GM18508 (cell line): ENCODE results near the gene STOM.

Source experiments
- ATAC-seq: cut with Tn5 transposase; IDR thresholded peaks from one replicate; pipeline ENCODE4 v1.9.1; 2021; ENCODE audit warnings: moderate number of reproducible peaks; ENCODE audit not compliant: insufficient read depth, unreplicated experiment

Gene STOM

DNA sequence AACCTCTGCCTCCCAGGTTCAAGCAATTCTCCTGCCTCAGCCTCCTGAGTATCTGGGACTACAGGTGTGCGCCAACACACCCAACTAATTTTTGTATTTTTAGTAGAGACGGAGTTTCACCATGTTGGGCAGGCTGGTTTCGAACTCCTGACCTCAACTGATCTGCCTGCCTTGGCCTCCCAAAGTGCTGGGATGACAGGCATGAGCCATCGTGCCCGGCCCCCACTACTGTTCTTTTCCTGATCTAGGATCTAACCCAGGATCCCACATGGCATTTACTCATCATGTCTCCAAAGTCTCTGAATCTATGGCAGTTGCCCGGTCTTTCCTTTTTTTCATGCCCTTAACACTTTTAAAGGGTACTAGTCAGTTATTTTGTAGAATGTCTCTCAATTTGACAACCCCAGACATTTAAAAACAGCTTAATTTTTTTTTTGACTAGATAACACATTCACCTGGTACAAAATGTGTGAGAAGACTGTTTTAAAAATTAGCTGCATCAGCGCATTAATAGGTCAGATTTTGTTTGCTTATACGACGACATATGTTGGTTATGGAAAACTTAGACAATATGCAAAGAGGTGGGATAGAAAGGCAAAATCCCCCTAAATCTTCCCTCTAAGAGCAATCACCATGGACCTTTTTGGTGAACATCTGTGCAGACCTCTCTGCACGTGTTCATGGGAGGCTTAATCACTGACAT is 46.5 kb downstream of the STOM start:
- no peak for ATAC-seq

DNA sequence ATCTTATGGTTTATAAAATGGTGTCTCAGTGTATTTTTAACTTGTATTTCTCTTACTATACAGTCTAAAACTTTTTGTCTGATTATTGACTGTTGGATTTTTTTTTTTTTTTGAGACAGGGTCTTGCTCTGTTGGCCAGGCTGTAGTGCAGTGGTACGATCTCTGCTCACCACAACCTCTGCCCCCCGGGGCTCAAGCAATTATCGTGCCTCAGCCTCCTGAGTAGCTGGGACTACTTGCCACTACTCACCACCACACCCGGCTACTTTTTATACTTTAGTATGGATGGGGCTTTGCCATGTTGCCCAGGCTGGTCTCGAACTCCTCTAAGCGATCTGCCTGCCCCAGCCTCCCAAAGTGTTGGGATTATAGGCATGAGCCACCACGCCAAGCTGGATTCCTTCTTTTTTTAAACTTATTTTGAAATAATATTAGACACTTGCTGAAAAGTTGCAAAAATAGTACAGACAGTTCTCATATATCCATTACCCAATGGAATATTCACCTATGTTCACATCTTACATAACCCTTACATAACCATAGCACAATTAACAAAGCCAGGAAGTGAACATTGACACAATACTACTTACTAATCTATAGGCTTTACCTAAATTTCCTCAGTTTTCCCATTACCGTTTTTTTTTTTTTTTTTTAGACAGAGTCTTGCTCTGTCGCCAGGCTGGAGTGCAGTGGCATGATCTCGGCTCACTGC is 47.2 kb downstream of the STOM start:
- ATAC-seq, result no peak

DNA sequence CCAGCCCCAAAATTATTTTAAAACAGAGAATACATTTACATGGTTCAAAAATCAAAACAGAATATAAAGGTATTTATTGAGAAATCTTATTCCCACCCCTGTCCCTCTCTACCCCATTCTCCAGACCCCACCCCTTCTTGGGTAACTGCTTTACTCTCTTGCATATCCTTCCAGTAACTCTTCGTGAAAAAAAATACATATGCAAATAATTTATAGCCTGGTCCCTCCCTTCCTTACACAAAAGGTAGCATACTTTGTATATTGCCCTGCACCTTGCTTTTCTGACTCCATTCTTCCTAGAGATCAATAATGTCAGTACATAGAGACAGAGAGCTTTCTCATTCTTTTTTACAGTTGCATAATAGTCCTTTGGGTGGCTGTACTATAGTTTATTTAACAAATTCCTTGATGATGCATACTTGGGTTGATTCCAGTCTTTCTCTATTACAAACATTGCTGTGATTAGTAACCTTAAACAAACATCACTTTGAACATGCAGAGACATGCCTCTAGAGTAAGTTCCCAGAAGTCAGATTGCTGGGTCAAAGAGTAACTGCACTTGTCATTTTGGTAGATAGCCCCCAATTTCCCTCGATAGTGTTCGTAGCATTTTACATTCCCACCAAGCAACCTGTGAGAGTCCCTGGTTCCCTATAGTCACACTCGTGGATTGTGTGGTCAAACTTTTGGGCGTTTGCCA is 47.9 kb downstream of the STOM start:
- ATAC-seq, result no peak

DNA sequence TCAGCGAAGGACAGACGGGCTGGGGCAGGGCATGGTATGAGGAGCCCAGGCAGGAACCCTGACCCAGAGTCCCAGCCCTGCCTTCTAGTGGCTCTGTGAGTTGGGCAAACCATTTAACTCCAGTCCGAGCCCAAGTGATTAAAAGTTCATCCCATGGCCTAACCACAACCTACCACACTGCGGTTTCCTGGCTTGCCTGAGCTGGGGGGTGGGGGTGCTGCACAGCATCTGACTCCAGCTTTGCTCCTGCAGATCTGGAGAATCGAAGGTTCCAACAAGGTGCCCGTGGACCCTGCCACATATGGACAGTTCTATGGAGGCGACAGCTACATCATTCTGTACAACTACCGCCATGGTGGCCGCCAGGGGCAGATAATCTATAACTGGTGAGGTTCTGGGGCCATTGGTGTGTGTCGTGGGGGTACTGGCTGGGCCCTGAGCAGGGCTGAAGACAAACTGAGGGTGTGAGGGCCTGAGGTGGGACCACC is 49.0 kb downstream of the STOM start:
- ATAC-seq, result no peak

DNA sequence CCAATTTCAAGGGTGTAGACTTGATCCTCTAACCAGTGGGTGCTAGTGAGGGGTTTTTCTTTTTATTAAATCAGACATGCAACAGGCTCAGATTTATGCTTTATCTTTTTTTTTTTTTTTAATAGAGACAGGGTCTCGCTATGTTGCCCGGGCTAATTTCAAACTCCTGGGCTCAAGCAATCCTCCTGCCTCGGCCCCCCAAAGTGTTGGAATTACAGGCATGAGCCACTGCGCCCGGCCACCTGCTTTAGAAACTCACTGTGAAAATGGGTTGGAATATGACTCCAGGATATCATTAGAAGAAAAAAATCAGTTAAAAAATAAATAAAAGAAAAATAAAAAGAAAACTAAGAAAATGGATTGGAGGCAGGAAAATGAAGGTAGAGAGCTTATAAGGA is 50.7 kb downstream of the STOM start:
- no peak for ATAC-seq

DNA sequence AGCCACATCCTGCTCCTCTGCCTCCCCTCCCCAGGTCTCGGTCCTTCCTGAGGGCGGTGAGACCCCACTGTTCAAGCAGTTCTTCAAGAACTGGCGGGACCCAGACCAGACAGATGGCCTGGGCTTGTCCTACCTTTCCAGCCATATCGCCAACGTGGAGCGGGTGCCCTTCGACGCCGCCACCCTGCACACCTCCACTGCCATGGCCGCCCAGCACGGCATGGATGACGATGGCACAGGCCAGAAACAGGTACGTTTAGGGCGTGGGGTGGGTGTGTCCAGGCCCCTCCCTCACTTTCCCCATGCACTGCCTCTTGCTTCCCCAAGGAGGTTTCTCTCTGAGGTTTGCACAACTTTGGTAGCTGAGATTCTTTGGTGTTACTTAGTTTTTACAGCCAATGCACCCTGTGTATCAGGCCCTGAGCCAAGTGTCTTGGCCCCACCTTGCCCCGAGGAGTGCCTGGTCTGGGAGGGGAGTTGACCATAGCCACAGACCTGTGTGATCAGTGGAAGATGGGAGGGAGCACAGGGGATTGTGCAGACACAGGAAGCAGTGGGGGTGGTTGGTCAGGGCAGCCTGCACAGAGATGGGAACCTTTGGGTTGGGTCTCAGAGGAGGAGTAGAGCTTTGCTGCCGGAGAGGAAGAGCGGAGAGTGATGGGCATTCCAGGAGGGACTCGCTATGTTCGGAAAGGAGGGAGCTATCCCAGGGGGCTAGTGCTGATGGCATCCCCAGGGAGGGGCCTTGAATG is 51.2 kb downstream of the STOM start:
- no peak for ATAC-seq

DNA sequence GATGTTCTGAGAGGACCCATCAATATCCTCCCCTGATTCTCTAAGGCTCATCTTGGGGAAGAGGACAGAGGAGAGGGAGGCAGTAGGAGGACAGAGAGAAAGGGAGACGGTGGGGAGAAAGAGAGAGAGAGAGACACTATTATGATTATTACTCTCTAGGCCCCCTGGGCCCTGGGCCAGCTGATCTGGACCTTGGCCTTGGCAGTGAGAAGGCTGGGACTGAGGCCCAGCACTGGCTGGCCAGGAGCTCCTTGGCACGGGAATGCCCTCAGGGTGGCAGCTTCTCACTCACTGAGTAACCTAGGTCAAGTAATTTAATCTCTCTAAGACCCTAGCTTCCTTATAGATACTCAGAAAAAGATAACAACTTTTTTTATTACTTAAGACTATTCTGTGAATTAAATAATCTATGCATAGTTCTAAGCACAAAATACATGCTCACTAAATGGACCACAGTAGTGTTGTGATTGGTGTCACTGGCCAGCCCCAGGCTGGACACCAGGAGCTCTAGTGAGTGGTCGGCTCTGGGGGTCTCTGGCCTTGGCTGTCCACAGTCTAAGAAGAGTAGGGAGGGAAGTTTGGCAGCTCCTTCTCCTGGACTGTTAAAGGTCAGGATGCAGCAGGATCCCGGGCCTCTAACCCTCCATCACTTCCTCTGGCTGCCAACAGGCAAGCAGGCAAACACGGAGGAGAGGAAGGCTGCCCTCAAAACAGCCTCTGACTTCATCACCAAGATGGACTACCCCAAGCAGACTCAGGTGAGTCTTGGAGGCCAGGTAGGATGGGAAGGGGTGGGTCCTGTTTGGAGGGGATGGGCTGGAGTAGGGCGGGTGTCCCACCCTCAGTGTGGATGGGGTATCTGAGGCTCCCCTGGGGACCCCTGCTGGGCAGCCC is 52.1 kb downstream of the STOM start:
- ATAC-seq, result no peak

DNA sequence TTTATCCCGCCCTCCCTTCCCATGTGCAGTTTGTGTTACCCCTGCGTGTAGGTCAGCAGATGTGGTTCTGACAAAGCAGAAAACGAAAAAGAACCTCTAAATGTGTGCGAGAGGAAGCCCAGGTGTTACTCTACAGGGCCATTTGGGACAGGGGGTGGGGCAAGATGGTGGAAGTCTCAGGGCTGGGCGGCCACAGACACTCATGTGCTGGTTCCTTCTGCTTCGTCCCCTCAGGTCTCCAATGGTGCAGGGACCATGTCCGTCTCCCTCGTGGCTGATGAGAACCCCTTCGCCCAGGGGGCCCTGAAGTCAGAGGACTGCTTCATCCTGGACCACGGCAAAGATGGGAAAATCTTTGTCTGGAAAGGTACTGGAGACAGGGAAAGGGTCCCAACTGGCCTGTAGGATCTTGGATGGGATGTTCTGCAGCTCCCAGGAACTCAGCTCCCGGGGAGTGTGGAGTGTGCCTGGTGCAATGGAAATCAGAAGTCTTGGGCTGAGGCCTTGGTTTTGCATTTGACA is 53.1 kb downstream of the STOM start:
- no peak for ATAC-seq

DNA sequence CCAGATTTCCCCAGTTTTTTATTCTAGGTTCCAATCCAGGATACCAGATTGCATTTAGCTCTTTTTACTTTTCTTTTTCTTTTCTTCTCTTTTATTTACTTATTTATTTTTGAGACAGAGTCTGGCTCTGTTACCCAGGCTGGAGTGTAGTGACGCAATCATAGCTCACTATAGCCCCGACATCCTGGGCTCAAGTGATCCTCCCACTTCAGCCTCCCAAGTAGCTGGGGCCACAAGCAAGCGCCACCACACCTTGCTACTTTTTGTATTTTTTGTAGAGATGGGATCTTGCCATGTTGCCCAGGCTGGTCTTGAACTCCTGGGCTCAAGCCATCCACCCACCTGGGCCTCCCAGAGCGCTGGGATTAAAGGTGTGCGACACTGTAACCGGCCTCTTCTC is 53.7 kb downstream of the STOM start:
- ATAC-seq, result no peak

DNA sequence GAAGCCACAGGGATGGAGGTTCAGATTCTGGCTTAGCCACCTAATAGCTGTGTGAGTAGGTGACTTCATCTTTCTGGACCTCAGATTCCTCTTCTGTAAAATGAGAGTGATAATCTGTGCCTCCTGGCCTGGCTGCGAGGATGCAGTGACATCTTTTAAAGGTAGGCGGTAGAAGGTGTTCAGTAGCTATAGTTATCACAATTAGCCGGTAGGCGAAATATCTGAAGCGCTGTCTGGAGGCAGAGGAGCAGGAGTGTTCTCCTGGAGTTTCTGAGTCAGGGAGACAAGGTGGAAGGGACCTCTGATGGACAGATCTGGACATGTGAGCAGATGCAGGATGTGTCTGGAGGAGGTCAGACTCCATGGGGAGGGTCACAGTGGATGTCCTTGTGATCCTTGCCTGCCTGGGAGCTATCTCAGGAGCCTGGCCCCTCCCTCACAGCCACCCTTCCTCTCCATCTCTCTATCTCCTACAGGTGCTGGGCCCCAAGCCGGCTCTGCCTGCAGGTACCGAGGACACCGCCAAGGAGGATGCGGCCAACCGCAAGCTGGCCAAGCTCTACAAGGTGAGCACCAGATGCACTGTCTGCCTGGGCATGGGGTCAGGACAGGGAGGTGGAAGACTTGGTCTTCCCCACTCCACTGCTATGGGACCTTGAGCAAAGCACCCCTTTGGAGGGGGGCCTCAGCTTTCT is 56.4 kb downstream of the STOM start:
- no peak for ATAC-seq

DNA sequence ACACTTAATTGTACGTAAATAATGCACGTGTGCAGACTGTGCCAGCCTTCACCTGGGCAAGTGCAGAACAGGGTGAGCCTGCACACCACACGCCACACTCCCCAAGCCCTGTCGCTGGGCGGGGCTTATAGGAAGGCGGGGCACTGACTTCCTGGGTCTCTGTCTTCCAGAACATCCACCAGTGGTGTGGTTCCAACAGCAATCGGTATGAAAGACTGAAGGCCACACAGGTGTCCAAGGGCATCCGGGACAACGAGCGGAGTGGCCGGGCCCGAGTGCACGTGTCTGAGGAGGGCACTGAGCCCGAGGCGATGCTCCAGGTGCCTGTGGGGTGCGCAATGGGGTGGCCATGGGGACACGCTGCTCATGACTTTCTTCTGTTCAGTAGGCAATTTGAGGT is 57.9 kb downstream of the STOM start:
- ATAC-seq, result no peak

DNA sequence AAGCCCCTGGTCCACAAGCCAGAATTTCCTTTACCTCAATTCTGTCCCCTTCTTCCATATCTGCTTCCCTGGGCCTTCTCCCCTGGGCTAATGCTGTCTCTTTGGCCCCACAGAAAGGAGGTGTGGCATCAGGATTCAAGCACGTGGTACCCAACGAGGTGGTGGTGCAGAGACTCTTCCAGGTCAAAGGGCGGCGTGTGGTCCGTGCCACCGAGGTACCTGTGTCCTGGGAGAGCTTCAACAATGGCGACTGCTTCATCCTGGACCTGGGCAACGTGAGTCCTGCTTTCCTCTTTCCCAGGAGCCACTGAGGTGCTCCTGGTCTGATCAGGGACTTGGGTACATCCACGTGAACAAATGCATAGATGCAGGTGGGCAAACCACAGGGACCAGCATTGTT is 59.5 kb downstream of the STOM start:
- no peak for ATAC-seq

DNA sequence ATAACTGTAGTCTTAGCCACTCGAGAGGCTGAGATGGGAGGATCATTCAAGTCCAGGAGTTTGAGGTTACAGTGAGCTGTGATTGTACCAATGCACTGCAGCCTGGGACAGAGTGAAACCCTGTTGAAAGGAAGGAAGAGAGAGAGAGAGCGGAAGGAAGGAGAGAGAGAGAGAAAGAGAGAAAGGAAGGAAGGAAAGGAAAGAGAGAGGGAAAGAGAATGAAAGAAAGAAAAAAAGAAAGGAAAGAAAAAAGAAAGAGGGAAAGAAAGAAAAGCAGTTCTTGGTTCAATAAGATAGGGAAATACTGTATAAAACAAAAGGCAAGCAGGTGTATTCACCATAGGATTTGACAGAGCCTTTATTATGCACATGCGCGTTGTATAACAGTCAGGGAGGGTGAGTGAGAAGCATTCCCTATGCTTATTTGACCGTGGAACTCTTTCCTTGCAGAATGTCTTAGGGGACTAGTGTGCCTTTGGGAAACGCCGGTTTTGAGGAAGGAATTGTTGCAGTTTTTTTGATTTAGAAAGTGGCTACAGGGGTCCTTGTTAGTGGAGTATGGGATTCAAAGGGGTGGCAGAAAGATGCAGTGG is 60.1 kb downstream of the STOM start:
- no peak for ATAC-seq

DNA sequence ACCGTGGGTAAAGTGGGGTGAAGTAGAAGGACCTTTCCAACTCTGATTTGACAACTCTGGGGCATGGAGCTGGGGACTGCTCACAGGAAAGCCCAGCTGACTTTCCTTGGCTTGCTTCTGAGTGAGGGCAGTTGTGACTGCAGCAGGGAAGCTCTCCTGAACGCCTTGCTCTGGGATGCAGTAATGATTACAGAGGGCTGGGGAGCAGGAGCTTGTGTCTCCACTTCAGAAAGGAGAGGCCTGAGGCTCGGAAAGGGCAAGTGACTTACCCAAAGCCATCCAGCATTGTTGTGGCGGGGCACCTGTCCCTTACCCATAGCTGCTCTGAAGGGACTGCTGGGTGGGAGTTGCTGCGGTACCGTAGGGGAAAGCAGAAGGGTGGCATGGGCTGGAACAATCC is 60.9 kb downstream of the STOM start:
- ATAC-seq, result no peak

DNA sequence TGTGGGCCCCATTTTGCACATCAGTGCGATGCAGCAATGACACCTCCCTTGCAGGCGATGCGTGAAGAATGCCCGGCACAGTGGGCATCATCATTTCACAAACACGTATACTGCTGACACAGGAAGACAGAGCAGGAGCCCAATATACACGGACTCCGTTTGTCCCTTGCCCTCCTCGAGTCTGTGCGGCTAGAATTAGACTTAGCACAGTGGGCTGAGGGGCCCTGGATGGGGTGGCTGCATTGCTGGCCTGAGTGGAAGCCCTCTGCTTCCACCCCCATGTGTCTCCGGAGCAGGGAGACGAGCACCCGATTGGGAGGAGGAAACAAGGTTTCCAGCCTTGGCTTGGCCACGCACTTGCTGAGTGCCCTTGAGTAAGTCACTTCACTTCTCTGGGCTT is 61.3 kb downstream of the STOM start:
- ATAC-seq, result no peak

DNA sequence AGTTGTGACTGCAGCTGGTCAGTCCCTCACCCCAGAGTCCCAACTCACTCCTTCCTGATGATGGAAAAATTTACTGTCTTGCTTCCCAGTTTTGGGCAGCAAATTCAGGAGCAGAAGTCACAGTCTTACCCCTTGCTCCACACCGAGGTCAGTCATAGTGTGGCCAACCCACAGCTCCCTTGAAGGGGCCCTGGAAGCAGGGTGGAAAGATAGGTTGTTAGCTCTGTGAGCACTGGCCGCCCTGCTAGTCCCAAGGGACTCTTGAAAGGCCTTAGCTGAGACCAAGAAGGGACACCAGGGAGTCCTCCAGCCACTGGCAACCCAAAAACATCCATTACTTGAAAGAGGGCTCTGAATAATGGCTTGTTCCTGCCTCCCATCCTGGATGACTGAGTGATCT is 62.1 kb downstream of the STOM start:
- no peak for ATAC-seq

DNA sequence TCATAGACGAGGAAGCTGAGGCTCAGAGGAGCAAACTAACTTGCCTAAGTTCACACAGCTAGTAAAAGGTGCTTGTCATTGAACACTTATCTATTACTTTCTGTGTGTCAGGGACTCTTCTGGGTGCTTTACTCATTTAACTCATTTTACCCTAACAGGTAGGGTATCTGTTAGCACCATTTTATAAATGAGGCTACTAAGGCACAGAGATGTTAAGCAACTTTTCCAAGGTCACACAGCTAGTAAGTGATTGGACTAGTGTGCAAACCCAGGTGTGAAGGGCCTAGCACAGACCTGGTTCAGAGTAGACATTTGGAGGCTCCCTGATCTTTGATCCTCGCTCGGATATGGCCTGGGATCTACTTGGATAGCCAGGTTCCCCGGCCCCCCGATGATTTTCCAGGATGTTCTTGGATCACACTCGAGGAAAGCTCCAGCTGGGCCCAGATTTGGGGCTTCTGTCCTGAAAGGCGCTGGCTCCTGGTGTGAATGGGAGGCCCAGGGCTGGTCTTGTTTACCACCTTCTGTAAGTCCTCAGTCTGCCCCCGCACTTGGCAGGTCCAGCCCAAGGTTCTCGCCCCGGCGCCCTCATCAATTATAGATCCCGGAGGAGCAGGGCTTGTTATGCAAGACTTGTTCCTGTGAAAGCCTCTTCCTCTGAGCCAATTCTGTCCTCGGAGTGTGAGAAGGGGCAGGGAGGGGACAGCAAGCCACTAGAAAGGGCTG is 64.6 kb downstream of the STOM start:
- ATAC-seq, result no peak

DNA sequence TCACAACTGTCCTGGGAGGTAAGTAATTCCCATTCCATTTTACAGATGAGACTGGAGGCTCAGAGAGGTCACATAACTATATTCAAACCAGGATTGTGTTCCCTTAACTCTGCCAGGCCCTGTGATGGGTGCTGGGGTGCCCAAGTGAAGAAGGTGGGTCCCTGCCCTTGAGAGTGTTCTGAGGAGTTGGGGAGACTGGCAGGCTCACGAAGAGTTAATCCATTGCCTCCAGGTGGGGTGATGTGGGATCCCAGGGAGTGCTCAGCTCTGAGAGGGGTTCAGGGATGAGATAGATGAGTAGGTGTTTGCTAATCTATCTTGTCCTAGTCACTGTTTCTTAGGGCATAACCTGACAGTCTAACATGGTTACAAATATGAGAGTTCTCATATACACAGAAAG is 65.3 kb downstream of the STOM start:
- no peak for ATAC-seq
